SKM-1 treated with dmso at 0.1 percent for 144 hours (cell line): ENCODE results near the gene HSPA2.
"Not testable (repeated sequence)": the region's sequence is repeated elsewhere in the genome, so short reads cannot be mapped to it uniquely, and the experiment has no call there.

Experiments used
- DNase-seq: peaks from one replicate; lab custom pipeline; 2025; ENCODE audit not compliant: unreplicated experiment; lab: John Stamatoyannopoulos, UW

The HSPA2 gene

DNA sequence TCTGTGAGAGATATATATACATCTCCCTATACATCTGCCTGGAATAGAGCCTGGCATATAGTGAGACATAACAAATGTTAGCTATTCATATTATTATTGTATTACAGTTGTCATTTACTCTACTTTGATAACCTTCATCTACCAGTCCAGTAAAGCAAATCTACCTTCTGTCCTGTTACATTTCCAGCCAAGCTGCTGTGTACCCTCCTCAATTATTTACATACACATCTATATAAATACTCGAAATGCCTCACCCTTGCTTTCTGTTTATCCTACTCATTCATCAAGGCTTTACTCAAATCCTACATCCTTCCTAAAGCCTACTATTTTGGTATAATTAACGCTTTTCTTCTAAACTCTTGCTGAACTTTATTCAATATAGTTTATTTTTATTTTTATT, 27.3 kb upstream of the HSPA2 start:
- DNase-seq: no peak

DNA sequence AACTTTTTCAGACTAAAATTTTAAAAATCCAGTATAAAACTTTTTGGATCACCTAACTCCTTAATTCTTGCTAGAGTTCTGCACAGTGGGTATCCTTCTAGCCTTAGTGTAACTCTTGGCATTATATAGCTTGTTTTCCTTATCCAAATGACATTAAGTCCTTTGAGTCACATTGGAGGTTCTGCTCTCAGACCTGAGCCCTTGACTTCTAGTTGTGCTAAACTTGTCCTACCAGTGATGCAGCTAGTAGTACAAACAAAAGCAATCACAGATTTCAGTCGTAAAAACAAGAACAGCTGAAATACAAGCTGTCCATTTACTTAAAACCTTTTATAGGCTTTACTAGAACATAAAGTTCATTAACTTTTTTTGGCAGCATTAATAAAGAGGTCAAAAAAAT, 25.5 kb upstream of the HSPA2 start:
- no peak for DNase-seq

- no peak for DNase-seq
Measured at GRCh38 chr14:64516969-64517368, 23.6 kb upstream of the HSPA2 start.

GRCh38 chr14:64517667-64518066, 22.9 kb upstream of the HSPA2 start:
- DNase-seq: not testable (repeated sequence)

DNA sequence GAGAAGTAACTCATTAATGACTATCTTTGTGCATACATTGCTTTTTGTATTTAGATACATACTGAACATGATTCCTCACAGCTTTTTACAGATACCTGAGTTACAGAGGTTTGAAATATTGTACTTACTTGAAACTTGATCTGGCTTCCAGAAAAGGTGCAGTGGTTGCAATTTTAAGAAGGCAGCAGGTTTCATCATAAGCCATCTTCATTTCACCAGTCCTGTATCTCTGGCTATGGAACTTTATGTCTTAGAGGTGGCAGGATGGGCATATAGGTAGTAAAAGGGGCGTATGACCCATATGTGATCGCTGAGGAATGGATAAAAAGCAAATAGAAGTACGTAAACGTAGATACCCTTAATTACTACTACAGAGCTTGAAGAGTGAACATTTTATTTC, 22.3 kb upstream of the HSPA2 start:
- DNase-seq: no peak

DNA sequence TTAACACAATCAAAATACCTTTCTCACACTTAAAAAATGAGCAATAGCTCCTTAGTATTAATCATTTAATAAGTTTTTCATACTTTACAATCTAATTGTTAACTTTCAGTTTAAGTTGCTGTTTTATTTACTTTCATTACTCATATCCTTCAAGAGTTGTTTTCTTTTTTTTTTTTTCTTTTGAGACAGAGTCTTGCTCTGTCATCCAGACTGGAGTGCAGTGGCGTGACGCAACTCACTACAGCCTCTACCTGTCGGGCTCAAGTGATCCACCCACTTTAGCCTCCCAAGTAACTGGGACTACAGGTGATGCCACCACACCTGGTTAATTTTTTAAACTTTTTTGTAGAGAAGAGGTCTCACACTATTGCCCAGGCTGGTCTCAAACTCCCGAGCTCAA, 19.8 kb upstream of the HSPA2 start:
- no peak for DNase-seq

DNA sequence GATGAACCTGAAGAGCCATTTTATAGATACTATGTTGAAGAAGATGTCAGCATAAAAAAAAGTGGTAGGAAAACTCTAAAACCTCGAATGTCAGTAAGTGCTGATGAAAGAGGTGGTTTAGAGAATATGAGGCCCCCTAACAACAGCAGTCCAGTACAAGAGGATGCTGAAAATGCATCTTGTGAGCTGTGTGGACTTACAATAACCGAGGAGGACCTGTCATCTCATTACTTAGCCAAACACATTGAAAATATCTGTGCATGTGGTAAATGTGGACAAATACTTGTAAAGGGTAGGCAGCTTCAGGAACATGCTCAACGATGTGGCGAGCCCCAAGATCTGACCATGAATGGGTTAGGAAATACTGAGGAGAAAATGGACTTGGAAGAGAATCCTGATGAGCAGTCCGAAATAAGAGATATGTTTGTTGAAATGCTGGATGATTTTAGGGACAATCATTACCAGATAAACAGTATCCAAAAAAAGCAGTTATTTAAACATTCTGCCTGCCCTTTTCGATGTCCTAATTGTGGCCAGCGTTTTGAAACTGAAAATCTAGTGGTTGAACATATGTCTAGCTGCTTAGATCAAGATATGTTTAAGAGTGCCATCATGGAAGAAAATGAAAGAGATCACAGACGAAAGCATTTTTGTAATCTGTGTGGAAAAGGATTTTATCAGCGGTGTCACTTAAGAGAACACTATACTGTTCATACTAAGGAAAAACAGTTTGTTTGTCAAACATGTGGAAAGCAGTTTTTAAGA, 17.8 kb upstream of the HSPA2 start:
- DNase-seq: no peak

DNA sequence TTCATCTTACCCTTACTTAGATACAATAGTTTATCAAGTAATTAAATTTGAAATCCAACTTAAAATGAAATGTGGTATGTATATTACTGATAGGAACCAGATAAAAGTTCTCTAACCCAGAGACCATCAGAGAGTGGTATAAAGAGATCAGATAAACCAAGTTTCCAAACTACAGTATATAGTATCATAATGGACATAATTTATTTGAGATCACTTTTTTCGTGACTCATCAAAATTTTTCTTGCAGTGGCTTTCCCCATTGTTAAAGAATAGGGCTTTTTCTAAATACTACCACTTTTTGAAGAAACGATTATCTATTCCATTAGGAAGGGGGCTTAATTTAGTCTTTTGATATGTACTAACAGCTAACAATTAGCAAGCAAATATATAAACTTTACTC, 15.2 kb upstream of the HSPA2 start:
- no peak for DNase-seq

DNA sequence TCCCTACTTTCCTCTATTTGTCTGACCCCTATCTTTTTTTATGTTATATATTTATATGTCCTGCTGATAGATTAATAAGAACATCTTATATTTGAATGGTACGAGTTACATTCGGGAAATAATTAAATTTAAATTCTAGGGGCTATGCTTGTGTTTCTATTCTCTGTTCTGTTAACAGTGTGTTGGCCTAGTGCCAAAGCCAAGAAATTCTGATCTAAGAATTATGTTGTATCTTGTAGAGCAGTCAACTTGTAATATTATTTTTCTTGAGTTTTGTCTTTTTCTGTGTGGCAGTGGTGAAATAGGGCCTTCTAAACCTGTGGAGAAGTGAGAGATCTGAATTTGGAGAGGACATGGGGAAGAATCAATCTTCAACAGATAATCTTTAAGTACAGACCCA, 9.0 kb upstream of the HSPA2 start:
- DNase-seq: no peak

DNA sequence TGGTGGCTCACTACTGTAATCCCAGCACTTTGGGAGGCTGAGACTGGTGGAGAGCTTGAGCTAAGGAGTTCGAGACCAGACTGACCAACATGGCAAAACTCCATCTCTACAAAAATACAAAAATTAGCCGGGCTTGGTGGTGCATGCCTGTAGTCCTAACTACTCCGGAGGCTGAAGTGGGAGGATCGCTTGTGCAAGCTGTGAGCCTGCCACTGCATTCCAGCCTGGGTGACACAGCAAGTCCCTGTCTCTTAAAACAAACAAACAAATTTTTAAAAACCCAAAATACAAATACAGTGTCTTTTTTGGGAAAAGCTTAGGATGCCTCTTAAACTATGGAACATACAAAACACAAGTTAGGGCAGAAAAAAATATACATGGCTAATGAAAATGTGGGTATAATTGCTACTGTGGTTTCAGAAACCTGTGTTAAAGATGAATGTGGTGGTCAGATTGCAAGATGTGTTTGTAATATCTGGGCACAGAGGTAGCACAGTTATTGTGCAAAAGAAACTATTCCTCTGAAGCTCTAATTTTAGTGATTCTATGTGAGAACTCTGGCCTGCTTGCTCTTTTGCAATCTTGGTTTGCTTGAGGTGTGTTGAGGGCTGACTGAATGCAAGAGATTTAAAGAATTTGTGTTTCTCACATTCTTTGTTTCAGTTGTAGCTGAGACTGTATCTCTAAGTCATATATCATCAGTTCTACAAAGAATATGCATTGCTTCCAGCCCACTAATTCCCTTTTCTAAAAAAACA, 3.9 kb upstream of the HSPA2 start:
- DNase-seq: peak; percentile 12

DNA sequence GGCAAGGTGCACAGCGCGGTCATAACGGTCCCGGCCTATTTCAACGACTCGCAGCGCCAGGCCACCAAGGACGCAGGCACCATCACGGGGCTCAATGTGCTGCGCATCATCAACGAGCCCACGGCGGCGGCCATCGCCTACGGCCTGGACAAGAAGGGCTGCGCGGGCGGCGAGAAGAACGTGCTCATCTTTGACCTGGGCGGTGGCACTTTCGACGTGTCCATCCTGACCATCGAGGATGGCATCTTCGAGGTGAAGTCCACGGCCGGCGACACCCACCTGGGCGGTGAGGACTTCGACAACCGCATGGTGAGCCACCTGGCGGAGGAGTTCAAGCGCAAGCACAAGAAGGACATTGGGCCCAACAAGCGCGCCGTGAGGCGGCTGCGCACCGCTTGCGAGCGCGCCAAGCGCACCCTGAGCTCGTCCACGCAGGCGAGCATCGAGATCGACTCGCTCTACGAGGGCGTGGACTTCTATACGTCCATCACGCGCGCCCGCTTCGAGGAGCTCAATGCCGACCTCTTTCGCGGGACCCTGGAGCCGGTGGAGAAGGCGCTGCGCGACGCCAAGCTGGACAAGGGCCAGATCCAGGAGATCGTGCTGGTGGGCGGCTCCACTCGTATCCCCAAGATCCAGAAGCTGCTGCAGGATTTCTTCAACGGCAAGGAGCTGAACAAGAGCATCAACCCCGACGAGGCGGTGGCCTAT, 875 bp downstream of the HSPA2 start:
- no peak for DNase-seq

GRCh38 chr14:64541972-64542835, 1.7 kb downstream of the HSPA2 start:
- no peak for DNase-seq

DNA sequence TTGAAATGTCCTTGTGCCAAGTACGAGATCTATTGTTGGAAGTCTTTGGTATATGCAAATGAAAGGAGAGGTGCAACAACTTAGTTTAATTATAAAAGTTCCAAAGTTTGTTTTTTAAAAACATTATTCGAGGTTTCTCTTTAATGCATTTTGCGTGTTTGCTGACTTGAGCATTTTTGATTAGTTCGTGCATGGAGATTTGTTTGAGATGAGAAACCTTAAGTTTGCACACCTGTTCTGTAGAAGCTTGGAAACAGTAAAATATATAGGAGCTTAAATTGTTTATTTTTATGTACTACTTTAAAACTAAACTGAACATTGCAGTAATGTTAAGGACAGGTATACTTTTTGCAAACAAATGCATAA, 2.3 kb downstream of the HSPA2 start:
- DNase-seq: no peak

DNA sequence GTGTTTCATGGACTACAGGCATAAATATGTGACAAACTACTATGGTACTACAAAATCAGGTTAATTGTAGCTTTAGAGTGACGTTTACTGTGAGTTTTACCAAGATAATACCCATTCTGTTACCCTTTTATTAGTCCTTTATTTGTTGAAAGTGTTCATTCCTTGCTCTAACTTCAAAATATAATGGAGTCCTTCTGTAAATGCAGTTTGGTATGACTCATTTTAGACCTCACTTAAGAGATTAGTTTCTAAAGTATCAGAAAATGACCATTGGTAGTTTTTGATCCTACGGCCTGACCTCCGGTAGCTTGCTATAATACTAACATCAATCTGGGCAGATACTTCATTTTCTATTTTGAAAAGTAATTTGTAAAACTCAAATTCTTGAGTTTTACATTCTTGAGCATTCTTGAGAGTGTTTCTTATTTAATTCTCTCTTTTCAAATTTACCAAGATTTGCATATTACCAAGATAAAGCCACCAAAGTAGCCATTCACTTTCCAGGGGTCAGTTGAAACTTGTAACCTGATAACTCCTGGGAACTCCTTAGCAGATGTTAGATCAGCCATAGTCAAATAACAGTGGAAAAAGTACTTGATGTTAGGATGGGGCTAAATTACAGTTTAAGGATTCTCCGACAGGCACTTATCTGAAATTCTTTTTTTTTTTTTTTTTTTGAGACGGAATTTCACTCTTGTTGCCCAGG, 4.2 kb downstream of the HSPA2 start:
- no peak for DNase-seq

GRCh38 chr14:64549016-64549415, 8.5 kb downstream of the HSPA2 start:
- no peak for DNase-seq

- no peak for DNase-seq
Measured at GRCh38 chr14:64549791-64550620, 9.5 kb downstream of the HSPA2 start, which contains the start of gene PPP1R36. Gene PPP1R36 (plus strand): TSS chr14:64549961. CDS start chr14:64549998, 37 bp downstream.

DNA sequence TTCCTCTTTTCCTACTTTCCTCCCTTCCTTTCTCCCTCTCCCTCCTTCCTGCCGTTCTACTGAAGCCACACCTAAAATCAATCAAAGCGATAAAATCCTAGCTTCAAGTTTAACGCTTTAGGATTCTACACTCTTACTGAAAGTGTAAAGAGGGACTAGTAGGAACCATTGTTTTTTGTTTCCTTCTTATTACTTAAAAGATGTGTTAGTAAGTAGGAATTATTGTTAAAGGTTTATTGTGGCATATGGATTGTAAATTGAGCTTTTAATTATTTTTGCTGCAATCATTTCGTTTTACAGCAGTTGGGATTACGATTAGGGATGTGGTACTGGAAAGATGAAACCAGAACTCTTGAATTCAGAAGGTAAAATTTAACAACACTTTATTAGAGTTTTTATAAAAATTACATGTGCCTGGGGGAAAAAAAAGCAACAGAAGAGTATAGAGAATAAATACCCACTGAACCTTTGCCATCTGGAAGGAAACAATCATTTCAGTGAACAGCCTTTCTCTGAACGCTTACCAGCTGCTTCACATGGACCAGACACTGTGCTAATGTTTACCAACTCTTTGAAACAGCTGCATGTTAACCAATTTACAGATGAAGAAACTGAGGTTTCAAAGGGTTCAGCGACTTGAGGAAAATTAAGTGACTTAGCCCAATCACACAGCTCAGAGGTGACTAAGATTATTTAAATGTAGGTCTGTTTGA, 10.2 kb downstream of the HSPA2 start:
- DNase-seq: no peak

GRCh38 chr14:64554556-64554955, 14.0 kb downstream of the HSPA2 start:
- DNase-seq: no peak

GRCh38 chr14:64556526-64556925, 16.0 kb downstream of the HSPA2 start:
- no peak for DNase-seq
